ENCODE measurements around the gene CTNNA3. TPM values are rescaled to one million over a fixed set of nuclear protein-coding genes. Genes with fewer than 3 reads are reported as not detected.

CTNNA3 gene
- total RNA-seq, 1 donor = not detected

- no peak overlapping the region for H2AFZ ChIP-seq (ENCODE audit: low read length)
- H3K4me1 ChIP-seq (ENCODE audit: insufficient read depth, low read length) = no peaks in the 10 kb centered on the region
- H3K4me2 ChIP-seq (ENCODE audit: insufficient read depth, low read length) = no peak overlapping the region
- H3K79me2 ChIP-seq (ENCODE audit: insufficient read depth, low read length) = no peaks in the 10 kb centered on the region
- TF ChIP-seq, protein P1, sequence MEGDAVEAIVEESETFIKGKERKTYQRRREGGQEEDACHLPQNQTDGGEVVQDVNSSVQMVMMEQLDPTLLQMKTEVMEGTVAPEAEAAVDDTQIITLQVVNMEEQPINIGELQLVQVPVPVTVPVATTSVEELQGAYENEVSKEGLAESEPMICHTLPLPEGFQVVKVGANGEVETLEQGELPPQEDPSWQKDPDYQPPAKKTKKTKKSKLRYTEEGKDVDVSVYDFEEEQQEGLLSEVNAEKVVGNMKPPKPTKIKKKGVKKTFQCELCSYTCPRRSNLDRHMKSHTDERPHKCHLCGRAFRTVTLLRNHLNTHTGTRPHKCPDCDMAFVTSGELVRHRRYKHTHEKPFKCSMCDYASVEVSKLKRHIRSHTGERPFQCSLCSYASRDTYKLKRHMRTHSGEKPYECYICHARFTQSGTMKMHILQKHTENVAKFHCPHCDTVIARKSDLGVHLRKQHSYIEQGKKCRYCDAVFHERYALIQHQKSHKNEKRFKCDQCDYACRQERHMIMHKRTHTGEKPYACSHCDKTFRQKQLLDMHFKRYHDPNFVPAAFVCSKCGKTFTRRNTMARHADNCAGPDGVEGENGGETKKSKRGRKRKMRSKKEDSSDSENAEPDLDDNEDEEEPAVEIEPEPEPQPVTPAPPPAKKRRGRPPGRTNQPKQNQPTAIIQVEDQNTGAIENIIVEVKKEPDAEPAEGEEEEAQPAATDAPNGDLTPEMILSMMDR (IDR thresholded peaks at IDR 0.05; ENCODE audit: extremely low read depth, low read depth, low read length) = no peak
- no peak overlapping the region for H3K4me3 ChIP-seq (ENCODE audit: insufficient read depth, low read length)
- H3K27me3 ChIP-seq (ENCODE audit: insufficient read depth, low read length) = no peaks in the 10 kb centered on the region
- H4K20me1 ChIP-seq (ENCODE audit: insufficient read depth, low read length) = no peaks in the 10 kb centered on the region
- H3K36me3 ChIP-seq (ENCODE audit: insufficient read depth, low read length) = no peaks in the 10 kb centered on the region
- no peaks in the 10 kb centered on the region for H3K9me3 ChIP-seq (ENCODE audit: low read depth, low read length)
- no peak for DNase-seq (ENCODE audit: insufficient read length, low spot score, missing footprints)
- no peak overlapping the region for H3K27ac ChIP-seq (ENCODE audit: low read depth, low read length)
Measured at GRCh38 chr10:66519616-66520015, 1176.4 kb downstream of the CTNNA3 start.

GRCh38 chr10:66514666-66515065 lies 1181.3 kb downstream of the CTNNA3 start:
- peaks cover 4% of the 10 kb centered on the region for H3K9me3 ChIP-seq (ENCODE audit: low read depth, low read length)
- H3K27me3 ChIP-seq (ENCODE audit: insufficient read depth, low read length) = no peaks in the 10 kb centered on the region
- DNase-seq (ENCODE audit: insufficient read length, low spot score, missing footprints) = no peak
- no peak overlapping the region for H3K27ac ChIP-seq (ENCODE audit: low read depth, low read length)
- H4K20me1 ChIP-seq (ENCODE audit: insufficient read depth, low read length) = no peaks in the 10 kb centered on the region
- no peaks in the 10 kb centered on the region for H3K36me3 ChIP-seq (ENCODE audit: insufficient read depth, low read length)
- TF ChIP-seq, protein P1 (IDR thresholded peaks at IDR 0.05; ENCODE audit: extremely low read depth, low read depth, low read length) = no peak
- H2AFZ ChIP-seq (ENCODE audit: low read length) = no peak overlapping the region
- H3K4me3 ChIP-seq (ENCODE audit: insufficient read depth, low read length) = no peak overlapping the region
- H3K79me2 ChIP-seq (ENCODE audit: insufficient read depth, low read length) = no peaks in the 10 kb centered on the region
- no peak overlapping the region for H3K4me2 ChIP-seq (ENCODE audit: insufficient read depth, low read length)
- H3K4me1 ChIP-seq (ENCODE audit: insufficient read depth, low read length) = no peaks in the 10 kb centered on the region

GRCh38 chr10:66513504-66513903 lies 1182.5 kb downstream of the CTNNA3 start:
- H2AFZ ChIP-seq (ENCODE audit: low read length) = no peak overlapping the region
- DNase-seq (ENCODE audit: insufficient read length, low spot score, missing footprints) = no peak

DNA sequence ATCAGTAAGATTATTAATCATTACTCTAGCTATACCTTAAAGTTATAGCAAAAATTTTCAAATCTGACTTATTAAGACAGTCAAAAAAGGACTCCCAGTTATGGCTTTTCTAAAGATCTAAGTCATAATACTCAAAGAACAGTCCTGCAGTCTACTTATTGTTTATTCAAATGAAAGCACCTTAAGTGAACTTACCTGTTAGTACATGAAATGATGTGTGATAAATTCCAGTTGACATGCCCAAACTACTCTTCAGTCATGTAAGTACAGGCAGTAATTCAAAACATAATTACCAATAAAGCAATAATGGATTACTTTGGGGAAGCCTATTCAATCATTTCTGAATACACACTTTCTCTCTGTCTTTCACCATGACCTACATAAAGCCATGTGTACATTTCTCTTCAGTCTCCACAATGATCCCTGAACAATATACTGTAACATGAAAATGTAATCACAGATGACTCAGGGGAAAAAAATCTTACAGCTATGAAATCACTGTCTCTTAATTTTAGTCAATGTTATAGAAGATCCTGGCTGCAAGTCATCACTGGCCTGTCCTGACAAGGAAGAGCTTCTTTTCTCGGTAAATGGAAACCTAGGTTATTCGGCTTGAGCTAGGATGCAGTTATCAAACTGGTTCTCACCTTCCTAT lies 1190.9 kb downstream of the CTNNA3 start:
- TF ChIP-seq, protein P1 (IDR thresholded peaks at IDR 0.05; ENCODE audit: extremely low read depth, low read depth, low read length) = no peak
- DNase-seq (ENCODE audit: insufficient read length, low spot score, missing footprints) = no peak
- Histone ChIP-seq H3K9me3 (ENCODE audit: low read depth, low read length) (no peaks in the 10 kb centered on the region), H4K20me1 (ENCODE audit: insufficient read depth, low read length) (no peaks in the 10 kb centered on the region), H3K4me2 (ENCODE audit: insufficient read depth, low read length) (no peak overlapping the region), H2AFZ (ENCODE audit: low read length) (no peak overlapping the region), H3K36me3 (ENCODE audit: insufficient read depth, low read length) (no peaks in the 10 kb centered on the region), H3K79me2 (ENCODE audit: insufficient read depth, low read length) (no peaks in the 10 kb centered on the region), H3K27ac (ENCODE audit: low read depth, low read length) (no peak overlapping the region), H3K4me1 (ENCODE audit: insufficient read depth, low read length) (no peaks in the 10 kb centered on the region), H3K4me3 (ENCODE audit: insufficient read depth, low read length) (no peak overlapping the region), H3K27me3 (ENCODE audit: insufficient read depth, low read length) (no peaks in the 10 kb centered on the region)

More at GRCh38 chr10:66513504-66513903, 1182.5 kb downstream of the CTNNA3 start:
- Histone ChIP-seq H3K9me3 (ENCODE audit: low read depth, low read length) (peaks cover 4% of the 10 kb centered on the region), H3K4me2 (ENCODE audit: insufficient read depth, low read length) (no peak overlapping the region), H3K27ac (ENCODE audit: low read depth, low read length) (no peak overlapping the region), H3K36me3 (ENCODE audit: insufficient read depth, low read length) (no peaks in the 10 kb centered on the region), H3K79me2 (ENCODE audit: insufficient read depth, low read length) (no peaks in the 10 kb centered on the region), H4K20me1 (ENCODE audit: insufficient read depth, low read length) (no peaks in the 10 kb centered on the region), H3K4me3 (ENCODE audit: insufficient read depth, low read length) (no peak overlapping the region), H3K27me3 (ENCODE audit: insufficient read depth, low read length) (no peaks in the 10 kb centered on the region), H3K4me1 (ENCODE audit: insufficient read depth, low read length) (no peaks in the 10 kb centered on the region)
- TF ChIP-seq, protein P1 (IDR thresholded peaks at IDR 0.05; ENCODE audit: extremely low read depth, low read depth, low read length) = no peak

Measured in osteoblast (primary cell).